GM23338 (cell line): Measurements from ENCODE around the gene ARHGEF9. TPM values are rescaled to one million over a fixed set of nuclear protein-coding genes. Genes with fewer than 3 reads are reported as not detected.

Experiments used
- ATAC-seq: fragments of 200-7000 bp; cut with Tn5 transposase; 3 replicates; pipeline ENCODE4 v1.9.1; 2020
- DNase-seq: peaks from one replicate; pipeline ENCODE4 v3.0.0-alpha.2; 2015; ENCODE audit warnings: low spot score
- H2AFZ ChIP-seq: fragments of 200-600 bp; sonication (generic); 2 replicates; pipeline ENCODE4 v1.8.0; 2016; ENCODE audit warnings: antibody characterized with exemption, mild to moderate bottlenecking, moderate library complexity
- H3F3A ChIP-seq: fragments of 200-600 bp; sonication (generic); replicated peaks from 2 replicates; pipeline ENCODE4 v1.8.0; 2017; ENCODE audit warnings: antibody characterized with exemption, mixed run types, low read depth
- H3K27ac ChIP-seq: fragments of 200-600 bp; sonication (generic); 2 replicates; pipeline ENCODE4 v1.6.1; 2016; ENCODE audit warnings: low read depth
- H3K27me3 ChIP-seq: fragments of 200-600 bp; sonication (generic); 2 replicates; pipeline ENCODE4 v1.8.0; 2016; ENCODE audit warnings: mild to moderate bottlenecking, mixed run types, moderate library complexity; ENCODE audit not compliant: insufficient read depth
- H3K36me3 ChIP-seq: fragments of 200-600 bp; sonication (generic); 2 replicates; pipeline ENCODE4 v1.8.0; 2016; ENCODE audit warnings: mild to moderate bottlenecking; ENCODE audit not compliant: insufficient read depth
- H3K4me1 ChIP-seq: fragments of 200-600 bp; sonication (generic); 2 replicates; pipeline ENCODE4 v1.8.0; 2016; ENCODE audit warnings: mild to moderate bottlenecking, moderate library complexity; ENCODE audit not compliant: insufficient read depth
- H3K4me2 ChIP-seq: fragments of 200-600 bp; sonication (generic); 2 replicates; pipeline ENCODE4 v1.7.1; 2017; ENCODE audit warnings: mixed run types
- H3K4me3 ChIP-seq: fragments of 200-600 bp; sonication (generic); 2 replicates; pipeline ENCODE4 v1.6.1; 2016; ENCODE audit warnings: mixed run types
- H3K79me2 ChIP-seq: fragments of 200-600 bp; sonication (generic); replicated peaks from 2 replicates; pipeline ENCODE4 v1.8.0; 2017; ENCODE audit warnings: mild to moderate bottlenecking; ENCODE audit not compliant: insufficient read depth
- H3K9me2 ChIP-seq: fragments of 200-600 bp; sonication (generic); 2 replicates; pipeline ENCODE4 v1.8.0; 2017; ENCODE audit not compliant: insufficient read depth
- H4K20me1 ChIP-seq: fragments of 200-600 bp; sonication (generic); replicated peaks from 2 replicates; pipeline ENCODE4 v1.8.0; 2017; ENCODE audit warnings: mild to moderate bottlenecking; ENCODE audit not compliant: insufficient read depth
- H3K27ac Mint-ChIP-seq: 2 replicates; pipeline ENCODE4 v1.8.0; 2020; ENCODE audit warnings: inconsistent platforms, mild to moderate bottlenecking, moderate library complexity, mixed read lengths
- H3K27me3 Mint-ChIP-seq: 3 replicates; pipeline ENCODE4 v1.8.0; 2022; ENCODE audit warnings: low read depth, mild to moderate bottlenecking, moderate library complexity, mixed read lengths, inconsistent platforms; ENCODE audit not compliant: insufficient read depth, poor library complexity
- H3K36me3 Mint-ChIP-seq: 3 replicates; pipeline ENCODE4 v1.8.0; 2021; ENCODE audit warnings: low read depth, mild to moderate bottlenecking, inconsistent platforms, moderate library complexity, mixed read lengths
- H3K4me1 Mint-ChIP-seq: 3 replicates; pipeline ENCODE4 v1.8.0; 2020; ENCODE audit warnings: mild to moderate bottlenecking, inconsistent platforms, mixed read lengths
- H3K4me3 Mint-ChIP-seq: 3 replicates; pipeline ENCODE4 v1.8.0; 2021; ENCODE audit warnings: moderate library complexity, mild to moderate bottlenecking, inconsistent platforms, mixed read lengths
- H3K9me3 Mint-ChIP-seq: 3 replicates; pipeline ENCODE4 v1.8.0; 2020; ENCODE audit warnings: moderate library complexity, mild to moderate bottlenecking, inconsistent platforms, mixed read lengths
- CREB1 ChIP-seq: fragments of 250-450 bp; sonication (Bioruptor Pico); IDR thresholded peaks from 2 replicates; pipeline ENCODE4 v1.5.0; 2020; ENCODE audit warnings: low read depth, mild to moderate bottlenecking, moderate library complexity
- CTCF ChIP-seq, 2 experiments: fragments of 200-600 bp in 1 of 2; sonication (generic) in 1 of 2; conservative IDR thresholded peaks; 2 replicates each; pipeline versions ENCODE4 v1.5.1 to v1.6.1; 2016 to 2017; ENCODE audit warnings: antibody characterized with exemption in 2 of 2, low read depth in 2 of 2, mild to moderate bottlenecking in 2 of 2, moderate library complexity in 1 of 2
- EZH2 ChIP-seq: fragments of 200-600 bp; sonication (generic); IDR thresholded peaks from one replicate; pipeline ENCODE4 v1.8.0; 2017; ENCODE audit warnings: antibody characterized with exemption, mild to moderate bottlenecking, low read depth; ENCODE audit not compliant: unreplicated experiment
- EZH2phosphoT487 ChIP-seq: fragments of 200-600 bp; sonication (generic); IDR thresholded peaks from one replicate; pipeline ENCODE4 v1.8.1; 2018; ENCODE audit warnings: antibody characterized with exemption; ENCODE audit not compliant: unreplicated experiment
- JUNB ChIP-seq: IDR thresholded peaks from one replicate; pipeline ENCODE4 v1.6.1; 2016; ENCODE audit warnings: antibody characterized with exemption; ENCODE audit not compliant: unreplicated experiment
- POLR2AphosphoS5 ChIP-seq: IDR thresholded peaks from 2 replicates; pipeline ENCODE4 v1.6.1; 2016; ENCODE audit warnings: antibody characterized with exemption, low read depth
- STAT1 ChIP-seq: IDR thresholded peaks from one replicate; pipeline ENCODE4 v1.6.1; 2016; ENCODE audit warnings: antibody characterized with exemption; ENCODE audit not compliant: unreplicated experiment
- ZNF114 ChIP-seq: fragments of 250-450 bp; sonication (Bioruptor Pico); IDR thresholded peaks from 2 replicates; pipeline ENCODE4 v1.5.0; 2020; ENCODE audit warnings: mild to moderate bottlenecking, moderate library complexity
- ZNF331 ChIP-seq: fragments of 250-450 bp; sonication (Bioruptor Pico); IDR thresholded peaks from 2 replicates; pipeline ENCODE4 v1.5.0; 2020; ENCODE audit warnings: low read depth, mild to moderate bottlenecking, moderate library complexity
- polyA plus RNA-seq: library from polyadenylated mRNA; unstranded; fragments of >200 nt; fragmentation: Nextera tagmentation; extraction: Ambion mirVana; gene quantifications from 2 replicates; pipeline ENCODE4 v1.2.1, GENCODE V29; 2016
- total RNA-seq: library from RNA; depleted of rRNA; stranded (reverse); fragments of >200 nt; shearing (Covaris generic); gene quantifications from 2 replicates; pipeline ENCODE4 v1.2.3, GENCODE V29; 2014
- TF ChIP-seq, protein P1 (sequence below): fragments of 250-450 bp; sonication (Bioruptor Pico); IDR thresholded peaks from 2 replicates; pipeline ENCODE4 v1.5.0; 2020; ENCODE audit warnings: mild to moderate bottlenecking, moderate library complexity

The ARHGEF9 gene
- total and polyA plus RNA-seq, 2 experiments from 2014 or later, result 23.1 to 35.9 TPM

DNA sequence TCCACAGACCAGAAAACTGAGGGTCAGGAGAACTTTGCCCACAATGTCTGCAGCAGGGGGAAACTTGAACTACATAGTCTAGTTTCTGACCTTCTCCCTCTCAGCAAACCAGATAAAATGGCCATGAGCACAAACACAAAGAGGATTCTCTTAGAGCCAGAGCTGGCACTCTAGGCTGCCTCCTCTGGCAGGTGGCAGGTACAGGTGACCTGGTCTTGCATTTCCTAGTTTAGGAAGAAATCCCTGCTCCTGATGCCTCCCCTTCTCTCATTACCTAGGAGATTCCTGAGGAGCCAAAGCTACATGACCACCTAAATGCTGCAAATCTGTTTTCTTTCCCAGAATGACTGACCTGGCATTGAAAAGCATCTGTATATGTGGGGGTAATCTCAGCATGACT, 45.1 kb downstream of the ARHGEF9 start:
- Mint-ChIP-seq H3K9me3 (no peaks in the 10 kb centered on the region), H3K27me3 (no peaks in the 10 kb centered on the region), H3K36me3 (0 out of 3 replicates have a peak, but pooled peaks cover 3% of the 10 kb centered on the region), H3K27ac (no peak overlapping the region), H3K4me3 (no peak overlapping the region), H3K4me1 (peaks cover 27% of the 10 kb centered on the region; the same call in 2 of the 3 replicates)
- ATAC-seq (peak; percentile 58), DNase-seq (peak; percentile 38)
- no peak overlapping the region for H3K27ac ChIP-seq
- no peaks in the 10 kb centered on the region for H3K27me3 ChIP-seq
- no peak for TF ChIP-seq JUNB
- no peak for TF ChIP-seq STAT1
- TF ChIP-seq CTCF (conservative IDR thresholded peaks at IDR 0.05; ENCODE audit: low read depth in 2 of 2), result peak; percentile 13 to 35; a peak in 2 of 4 replicates
- H3K4me2 ChIP-seq, result no peak overlapping the region
- H3K4me1 ChIP-seq, result peaks cover 9% of the 10 kb centered on the region; the same call in 1 of the 2 replicates
- H3K9me2 ChIP-seq, result no peaks in the 10 kb centered on the region
- no peaks in the 10 kb centered on the region for H3F3A ChIP-seq
- peaks cover 3% of the 10 kb centered on the region for H4K20me1 ChIP-seq
- H3K79me2 ChIP-seq, result peaks cover 46% of the 10 kb centered on the region
- no peaks in the 10 kb centered on the region for H3K36me3 ChIP-seq
- no peak overlapping the region for H3K4me3 ChIP-seq
- no peak overlapping the region for H2AFZ ChIP-seq

DNA sequence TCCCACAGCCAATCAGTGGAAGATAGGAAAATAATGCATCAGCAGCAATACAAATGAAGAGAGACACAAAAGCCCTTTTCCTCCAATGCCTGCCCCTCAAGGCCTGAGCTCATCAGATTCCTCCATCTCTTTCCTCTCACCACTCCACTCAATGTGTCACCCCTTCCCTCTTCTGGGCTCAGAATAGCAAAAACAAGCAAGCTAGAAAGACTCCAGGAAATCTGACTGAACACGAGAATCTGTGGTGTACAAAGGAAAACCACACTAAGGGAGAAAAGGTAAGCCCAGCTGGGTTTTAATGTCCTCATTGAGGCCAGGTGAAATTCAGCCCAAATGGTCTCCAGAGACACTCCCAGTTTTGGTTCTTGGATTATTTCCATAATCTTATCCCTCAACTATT, 46.3 kb downstream of the ARHGEF9 start:
- 0 out of 3 replicates have a peak, but pooled peaks cover 3% of the 10 kb centered on the region for H3K36me3 Mint-ChIP-seq
- peaks cover 27% of the 10 kb centered on the region; the same call in 2 of the 3 replicates for H3K4me1 Mint-ChIP-seq
- H3K27me3 ChIP-seq, result no peaks in the 10 kb centered on the region
- H2AFZ ChIP-seq, result no peak overlapping the region
- H3K4me2 ChIP-seq, result no peak overlapping the region
- H3K27ac ChIP-seq, result no peak overlapping the region
- H4K20me1 ChIP-seq, result peaks cover 3% of the 10 kb centered on the region
- peaks cover 47% of the 10 kb centered on the region for H3K79me2 ChIP-seq
- H3K4me3 ChIP-seq, result no peak overlapping the region
- no peaks in the 10 kb centered on the region for H3K36me3 ChIP-seq
- H3K9me3 Mint-ChIP-seq, result no peaks in the 10 kb centered on the region
- no peak overlapping the region for H3K4me3 Mint-ChIP-seq
- DNase-seq, result no peak
- no peak for ATAC-seq
- H3F3A ChIP-seq, result no peaks in the 10 kb centered on the region
- peaks cover 9% of the 10 kb centered on the region; the same call in 1 of the 2 replicates for H3K4me1 ChIP-seq
- H3K27ac Mint-ChIP-seq, result no peak overlapping the region
- no peaks in the 10 kb centered on the region for H3K27me3 Mint-ChIP-seq
- no peaks in the 10 kb centered on the region for H3K9me2 ChIP-seq
- TF ChIP-seq ZNF114 (no peak), CTCF (conservative IDR thresholded peaks at IDR 0.05; ENCODE audit: low read depth in 2 of 2) (no peak), STAT1 (no peak), CREB1 (CRISPR knock-in tag) (no peak), JUNB (no peak), EZH2 (no peak), ZNF331 (no peak), POLR2AphosphoS5 (no peak), EZH2phosphoT487 (no peak)
- TF ChIP-seq, protein P1, sequence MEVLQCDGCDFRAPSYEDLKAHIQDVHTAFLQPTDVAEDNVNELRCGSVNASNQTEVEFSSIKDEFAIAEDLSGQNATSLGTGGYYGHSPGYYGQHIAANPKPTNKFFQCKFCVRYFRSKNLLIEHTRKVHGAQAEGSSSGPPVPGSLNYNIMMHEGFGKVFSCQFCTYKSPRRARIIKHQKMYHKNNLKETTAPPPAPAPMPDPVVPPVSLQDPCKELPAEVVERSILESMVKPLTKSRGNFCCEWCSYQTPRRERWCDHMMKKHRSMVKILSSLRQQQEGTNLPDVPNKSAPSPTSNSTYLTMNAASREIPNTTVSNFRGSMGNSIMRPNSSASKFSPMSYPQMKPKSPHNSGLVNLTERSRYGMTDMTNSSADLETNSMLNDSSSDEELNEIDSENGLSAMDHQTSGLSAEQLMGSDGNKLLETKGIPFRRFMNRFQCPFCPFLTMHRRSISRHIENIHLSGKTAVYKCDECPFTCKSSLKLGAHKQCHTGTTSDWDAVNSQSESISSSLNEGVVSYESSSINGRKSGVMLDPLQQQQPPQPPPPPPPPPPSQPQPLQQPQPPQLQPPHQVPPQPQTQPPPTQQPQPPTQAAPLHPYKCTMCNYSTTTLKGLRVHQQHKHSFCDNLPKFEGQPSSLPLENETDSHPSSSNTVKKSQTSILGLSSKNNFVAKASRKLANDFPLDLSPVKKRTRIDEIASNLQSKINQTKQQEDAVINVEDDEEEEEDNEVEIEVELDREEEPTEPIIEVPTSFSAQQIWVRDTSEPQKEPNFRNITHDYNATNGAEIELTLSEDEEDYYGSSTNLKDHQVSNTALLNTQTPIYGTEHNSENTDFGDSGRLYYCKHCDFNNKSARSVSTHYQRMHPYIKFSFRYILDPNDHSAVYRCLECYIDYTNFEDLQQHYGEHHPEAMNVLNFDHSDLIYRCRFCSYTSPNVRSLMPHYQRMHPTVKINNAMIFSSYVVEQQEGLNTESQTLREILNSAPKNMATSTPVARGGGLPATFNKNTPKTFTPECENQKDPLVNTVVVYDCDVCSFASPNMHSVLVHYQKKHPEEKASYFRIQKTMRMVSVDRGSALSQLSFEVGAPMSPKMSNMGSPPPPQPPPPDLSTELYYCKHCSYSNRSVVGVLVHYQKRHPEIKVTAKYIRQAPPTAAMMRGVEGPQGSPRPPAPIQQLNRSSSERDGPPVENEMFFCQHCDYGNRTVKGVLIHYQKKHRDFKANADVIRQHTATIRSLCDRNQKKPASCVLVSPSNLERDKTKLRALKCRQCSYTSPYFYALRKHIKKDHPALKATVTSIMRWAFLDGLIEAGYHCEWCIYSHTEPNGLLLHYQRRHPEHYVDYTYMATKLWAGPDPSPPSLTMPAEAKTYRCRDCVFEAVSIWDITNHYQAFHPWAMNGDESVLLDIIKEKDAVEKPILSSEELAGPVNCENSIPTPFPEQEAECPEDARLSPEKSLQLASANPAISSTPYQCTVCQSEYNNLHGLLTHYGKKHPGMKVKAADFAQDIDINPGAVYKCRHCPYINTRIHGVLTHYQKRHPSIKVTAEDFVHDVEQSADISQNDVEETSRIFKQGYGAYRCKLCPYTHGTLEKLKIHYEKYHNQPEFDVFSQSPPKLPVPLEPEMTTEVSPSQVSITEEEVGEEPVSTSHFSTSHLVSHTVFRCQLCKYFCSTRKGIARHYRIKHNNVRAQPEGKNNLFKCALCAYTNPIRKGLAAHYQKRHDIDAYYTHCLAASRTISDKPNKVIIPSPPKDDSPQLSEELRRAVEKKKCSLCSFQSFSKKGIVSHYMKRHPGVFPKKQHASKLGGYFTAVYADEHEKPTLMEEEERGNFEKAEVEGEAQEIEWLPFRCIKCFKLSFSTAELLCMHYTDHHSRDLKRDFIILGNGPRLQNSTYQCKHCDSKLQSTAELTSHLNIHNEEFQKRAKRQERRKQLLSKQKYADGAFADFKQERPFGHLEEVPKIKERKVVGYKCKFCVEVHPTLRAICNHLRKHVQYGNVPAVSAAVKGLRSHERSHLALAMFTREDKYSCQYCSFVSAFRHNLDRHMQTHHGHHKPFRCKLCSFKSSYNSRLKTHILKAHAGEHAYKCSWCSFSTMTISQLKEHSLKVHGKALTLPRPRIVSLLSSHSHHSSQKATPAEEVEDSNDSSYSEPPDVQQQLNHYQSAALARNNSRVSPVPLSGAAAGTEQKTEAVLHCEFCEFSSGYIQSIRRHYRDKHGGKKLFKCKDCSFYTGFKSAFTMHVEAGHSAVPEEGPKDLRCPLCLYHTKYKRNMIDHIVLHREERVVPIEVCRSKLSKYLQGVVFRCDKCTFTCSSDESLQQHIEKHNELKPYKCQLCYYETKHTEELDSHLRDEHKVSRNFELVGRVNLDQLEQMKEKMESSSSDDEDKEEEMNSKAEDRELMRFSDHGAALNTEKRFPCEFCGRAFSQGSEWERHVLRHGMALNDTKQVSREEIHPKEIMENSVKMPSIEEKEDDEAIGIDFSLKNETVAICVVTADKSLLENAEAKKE (CRISPR knock-in tag), result no peak
